ENCODE measurements around the gene RIC3.
A peak's percentile ranks its signal among the peaks of the same experiment; 100 is the strongest.

The RIC3 gene

GRCh38 chr11:8102296-8102915 is 66.4 kb downstream of the RIC3 start:
- DNase-seq: no peak

DNA sequence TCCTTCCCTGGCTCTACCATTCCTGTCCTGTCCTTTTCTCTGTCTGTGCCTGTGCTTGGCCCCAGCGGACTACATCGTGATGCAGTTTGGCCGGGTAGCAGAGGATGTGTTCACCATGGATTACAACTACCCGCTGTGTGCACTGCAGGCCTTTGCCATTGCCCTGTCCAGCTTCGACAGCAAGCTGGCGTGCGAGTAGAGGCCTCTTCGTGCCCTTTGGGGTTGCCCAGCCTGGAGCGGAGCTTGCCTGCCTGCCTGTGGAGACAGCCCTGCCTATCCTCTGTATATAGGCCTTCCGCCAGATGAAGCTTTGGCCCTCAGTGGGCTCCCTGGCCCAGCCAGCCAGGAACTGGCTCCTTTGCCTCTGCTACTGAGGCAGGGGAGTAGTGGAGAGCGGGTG is 67.4 kb downstream of the RIC3 start:
- no peak for DNase-seq

DNA sequence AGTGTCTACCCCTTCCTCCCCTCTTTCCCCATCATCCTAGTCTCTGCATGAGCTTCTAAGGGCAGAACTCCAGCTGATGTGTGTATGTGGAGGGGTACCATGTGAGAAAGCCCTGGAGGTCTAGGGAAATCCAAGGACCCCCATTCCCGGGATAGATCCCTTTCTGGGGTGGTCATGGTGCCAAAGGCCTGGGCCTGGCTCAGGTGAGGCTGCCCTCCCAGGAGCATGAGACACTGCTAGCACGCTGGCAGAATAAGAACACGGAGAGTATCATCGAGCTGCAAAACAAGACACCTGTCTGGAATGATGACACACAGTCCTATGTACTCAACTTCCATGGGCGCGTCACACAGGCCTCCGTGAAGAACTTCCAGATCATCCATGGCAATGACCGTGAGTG is 68.2 kb downstream of the RIC3 start:
- no peak for DNase-seq

- no peak for DNase-seq
Measured at GRCh38 chr11:8100158-8100557, 68.7 kb downstream of the RIC3 start.

DNA sequence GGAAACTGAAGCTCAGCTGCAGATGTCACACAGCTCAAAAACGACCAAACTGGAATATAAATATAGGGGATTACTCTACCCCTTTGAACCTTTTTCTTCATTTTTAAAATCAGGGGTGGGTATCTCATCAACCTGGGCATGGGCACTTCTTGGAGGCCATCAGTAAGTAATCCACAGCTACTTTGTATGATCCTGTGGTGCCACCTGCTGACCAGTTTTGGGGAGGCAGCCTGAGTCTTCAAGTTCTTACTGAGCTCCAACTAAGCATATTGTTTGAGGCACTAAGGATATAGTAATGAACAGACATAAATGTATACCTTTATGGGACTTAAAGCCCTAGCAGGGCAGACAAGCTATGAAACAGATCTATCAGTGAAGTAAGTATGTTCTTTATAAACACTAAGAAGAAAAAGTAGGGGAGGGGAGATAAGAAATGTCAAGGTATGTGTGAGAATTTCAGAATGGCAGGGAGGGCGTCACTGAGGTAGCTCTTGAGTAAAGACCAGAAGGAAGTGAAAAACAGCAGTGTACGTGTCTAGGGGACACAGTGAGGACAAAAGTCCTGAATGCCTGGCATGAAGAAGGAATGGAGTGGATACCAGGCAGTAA is 69.4 kb downstream of the RIC3 start:
- peak; percentile 72 for DNase-seq

DNA sequence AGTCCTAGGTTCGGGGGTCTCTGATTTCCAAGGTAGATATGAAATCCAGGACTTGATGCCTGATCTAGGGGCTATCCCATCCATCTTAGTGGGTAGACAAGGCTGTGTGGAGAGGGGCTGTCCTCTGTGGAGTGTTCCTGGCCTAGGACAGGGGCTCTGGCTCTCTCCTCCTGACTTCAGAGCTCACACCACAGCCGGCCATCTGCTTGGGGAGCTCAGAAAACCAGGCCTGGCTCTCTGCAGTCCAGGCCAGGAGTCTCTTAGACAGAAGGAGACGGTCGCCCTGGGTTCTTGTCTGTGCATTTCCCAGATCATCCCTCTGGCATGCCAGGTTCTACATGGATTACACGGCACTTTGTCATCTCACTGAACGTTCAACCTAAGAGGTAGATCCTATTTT is 69.9 kb downstream of the RIC3 start:
- DNase-seq: no peak

DNA sequence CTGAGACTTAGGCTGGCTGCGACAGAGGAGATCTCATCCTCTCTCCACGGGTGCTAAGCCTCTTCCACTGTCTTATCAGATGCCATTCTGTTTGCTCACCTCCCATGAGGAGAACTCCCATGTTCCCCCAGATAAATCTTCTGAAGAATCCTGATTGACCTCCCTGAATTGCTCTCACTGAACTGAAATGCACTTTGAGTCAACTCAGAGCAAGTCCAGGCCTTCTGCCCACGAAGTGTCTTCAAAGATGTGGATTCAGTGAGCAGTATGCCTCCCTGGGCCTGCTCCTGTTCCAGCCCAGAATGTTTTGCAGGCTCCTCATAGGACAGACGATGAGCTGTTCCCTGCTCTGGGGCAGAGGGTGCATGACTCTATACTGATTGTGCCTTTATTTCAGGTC is 70.5 kb downstream of the RIC3 start:
- DNase-seq: no peak

- no peak for DNase-seq
Measured at GRCh38 chr11:8097926-8098325, 70.9 kb downstream of the RIC3 start.

DNA sequence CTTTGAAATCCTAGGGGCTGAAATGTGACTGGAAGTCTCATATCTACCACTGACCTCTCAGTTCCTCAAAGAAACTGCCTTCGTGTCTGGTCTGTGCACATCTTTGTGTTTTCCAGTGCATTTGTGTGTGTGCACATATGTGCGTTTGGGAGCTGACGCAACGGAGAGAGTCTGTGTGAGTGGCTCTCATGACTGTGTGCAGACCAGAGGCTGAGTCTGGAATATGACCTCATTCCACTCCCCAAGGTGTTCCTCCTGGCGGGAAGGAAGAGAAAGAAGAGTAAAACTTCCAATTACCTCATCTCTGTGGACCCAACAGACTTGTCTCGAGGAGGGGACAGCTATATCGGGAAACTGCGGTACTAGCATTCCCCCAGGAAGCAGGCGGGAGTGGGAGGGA is 71.4 kb downstream of the RIC3 start:
- no peak for DNase-seq

- DNase-seq: no peak
Measured at GRCh38 chr11:8097062-8097461, 71.8 kb downstream of the RIC3 start.

DNA sequence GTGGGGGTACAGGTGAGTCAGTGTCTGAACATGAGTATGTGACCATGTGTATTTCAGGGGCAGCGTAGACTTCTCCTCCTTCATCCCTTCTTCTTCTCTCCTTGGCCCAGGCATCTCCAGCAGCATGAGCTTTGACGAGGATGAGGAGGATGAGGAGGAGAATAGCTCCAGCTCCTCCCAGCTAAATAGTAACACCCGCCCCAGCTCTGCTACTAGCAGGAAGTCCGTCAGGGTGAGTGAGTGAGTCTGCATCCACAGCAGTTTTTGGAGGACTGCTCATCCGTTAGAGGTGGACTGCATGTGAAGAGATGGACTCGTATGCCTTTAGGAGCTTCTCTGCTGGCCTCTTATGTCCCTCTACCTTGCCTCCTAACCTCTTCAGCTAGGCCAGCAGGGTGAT is 72.2 kb downstream of the RIC3 start:
- no peak for DNase-seq

DNA sequence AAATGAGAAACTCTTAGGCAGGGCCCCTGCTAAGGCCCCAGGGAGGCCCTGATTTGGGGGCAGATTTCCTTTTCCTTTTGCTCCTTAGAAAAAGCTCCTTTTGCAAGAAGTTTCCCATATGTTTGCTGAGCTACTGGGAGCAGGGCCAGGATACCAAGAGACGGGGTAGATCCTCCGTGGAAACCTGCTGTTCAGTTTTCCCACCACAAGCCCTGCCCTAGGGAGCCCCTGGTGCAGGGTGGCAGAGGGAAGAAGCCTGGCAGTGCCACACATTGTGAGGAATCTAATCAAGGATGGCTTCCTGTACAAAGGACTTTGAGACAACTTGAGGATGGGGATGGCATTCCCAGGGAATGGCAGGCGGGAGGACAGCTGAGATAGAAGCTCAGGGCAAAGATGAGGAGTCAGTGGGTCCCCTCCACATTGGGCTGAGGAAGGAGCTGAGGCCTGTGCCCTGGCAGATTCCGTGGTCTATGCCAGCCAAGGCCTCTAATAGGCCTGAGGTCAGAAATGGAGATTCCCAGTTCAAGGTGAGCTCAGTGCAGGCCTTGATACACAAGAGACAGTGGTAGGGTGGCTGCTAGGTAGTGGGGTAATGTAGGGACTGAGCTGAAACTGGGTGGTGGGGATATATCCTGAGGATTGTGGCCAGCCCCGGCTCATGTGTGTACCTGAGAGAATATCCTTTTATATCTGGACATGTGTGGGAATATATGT is 72.9 kb downstream of the RIC3 start:
- DNase-seq: no peak

DNA sequence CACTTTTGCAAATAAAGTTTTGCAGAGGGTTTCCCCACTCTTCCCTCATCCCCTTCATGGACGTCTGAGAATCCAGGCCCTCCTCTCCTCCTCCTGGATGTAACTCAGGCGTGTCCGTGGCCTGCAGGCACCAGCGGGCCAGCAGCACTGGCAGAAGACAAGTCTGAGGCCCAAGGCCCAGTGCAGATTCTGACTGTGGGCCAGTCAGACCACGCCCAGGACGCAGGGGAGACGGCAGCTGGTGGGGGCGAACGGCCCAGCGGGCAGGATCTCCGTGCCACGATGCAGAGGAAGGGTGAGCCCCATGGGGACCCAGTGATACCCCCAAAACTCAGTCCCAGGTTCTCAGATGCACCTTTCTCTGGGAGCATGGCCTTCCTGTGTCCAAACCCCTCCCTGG is 73.5 kb downstream of the RIC3 start:
- DNase-seq: no peak

DNA sequence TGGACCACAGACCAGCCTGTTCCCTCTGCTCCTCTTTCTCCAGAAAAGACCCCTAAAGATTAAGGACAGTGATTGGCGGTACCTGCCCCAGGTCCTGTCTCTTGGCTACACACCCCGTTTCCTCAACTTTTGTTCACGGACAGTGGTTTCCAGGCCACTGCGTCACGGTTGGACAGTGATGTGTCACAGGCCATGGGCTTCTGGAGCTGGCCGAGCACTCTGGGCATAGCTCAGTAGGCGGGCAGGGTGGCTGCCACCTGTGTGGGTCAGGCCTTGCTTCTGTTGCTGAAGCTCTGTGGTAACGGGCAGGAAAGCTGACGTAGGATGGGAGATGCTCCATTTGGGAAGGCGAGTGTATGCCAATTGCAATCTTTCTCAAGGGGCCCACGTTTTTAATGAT is 74.2 kb downstream of the RIC3 start:
- no peak for DNase-seq

DNA sequence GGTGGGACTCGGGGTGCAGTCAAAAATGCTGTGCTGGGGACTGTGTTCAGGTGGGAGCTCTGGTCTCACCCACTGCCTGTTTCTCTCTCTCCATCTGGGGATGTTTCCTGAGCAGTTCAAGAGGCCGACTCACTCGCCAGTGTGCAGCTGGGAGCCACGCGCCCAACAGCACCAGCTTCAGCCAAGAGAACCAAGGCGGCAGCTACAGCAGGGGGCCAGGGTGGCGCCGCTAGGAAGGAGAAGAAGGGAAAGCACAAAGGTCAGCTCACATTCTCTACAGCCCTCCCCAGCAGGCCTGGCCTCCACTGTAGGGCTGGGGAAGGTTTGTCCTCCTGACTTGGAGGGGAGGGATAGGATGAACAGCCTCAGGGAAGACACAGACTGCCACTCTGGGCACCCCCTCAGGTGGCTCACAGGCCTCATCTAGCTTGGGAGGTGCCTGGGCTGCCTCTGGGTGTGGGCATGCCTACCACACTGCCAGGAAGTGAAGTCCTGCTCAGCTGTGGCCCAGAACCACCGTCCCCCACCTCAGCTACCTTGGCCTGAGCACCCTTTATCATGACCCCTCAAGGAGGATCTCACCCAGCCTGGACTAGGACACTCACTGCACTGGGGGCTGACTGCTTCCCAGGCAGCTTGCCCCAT is 74.8 kb downstream of the RIC3 start:
- DNase-seq: no peak

GRCh38 chr11:8092587-8093424 is 76.0 kb downstream of the RIC3 start:
- DNase-seq: peak; percentile 40

GRCh38 chr11:8091721-8092120 is 77.1 kb downstream of the RIC3 start:
- DNase-seq: no peak

DNA sequence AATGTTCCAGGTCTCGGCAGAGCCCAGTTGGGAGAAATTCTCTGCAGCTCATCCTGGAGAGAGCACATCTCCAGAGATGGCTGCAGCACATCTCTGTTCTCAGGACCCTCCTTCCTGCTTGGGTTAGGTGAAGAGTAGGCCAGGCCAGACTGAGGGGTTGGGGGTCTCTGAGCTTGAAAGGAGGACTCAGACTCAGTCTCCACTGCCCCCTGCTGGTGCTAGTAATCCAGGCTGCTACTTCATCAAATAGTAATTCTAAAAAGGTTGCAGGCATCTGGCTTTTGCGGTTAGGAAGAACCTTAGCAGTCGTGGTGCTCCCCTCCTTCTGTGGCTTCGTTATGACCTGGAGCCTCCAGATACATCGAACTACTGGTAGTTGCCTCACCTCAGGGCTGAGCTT is 78.1 kb downstream of the RIC3 start:
- peak; percentile 23 for DNase-seq

GRCh38 chr11:8089791-8090510 is 78.9 kb downstream of the RIC3 start:
- DNase-seq: no peak

GRCh38 chr11:8087756-8088155 is 81.1 kb downstream of the RIC3 start:
- no peak for DNase-seq

DNA sequence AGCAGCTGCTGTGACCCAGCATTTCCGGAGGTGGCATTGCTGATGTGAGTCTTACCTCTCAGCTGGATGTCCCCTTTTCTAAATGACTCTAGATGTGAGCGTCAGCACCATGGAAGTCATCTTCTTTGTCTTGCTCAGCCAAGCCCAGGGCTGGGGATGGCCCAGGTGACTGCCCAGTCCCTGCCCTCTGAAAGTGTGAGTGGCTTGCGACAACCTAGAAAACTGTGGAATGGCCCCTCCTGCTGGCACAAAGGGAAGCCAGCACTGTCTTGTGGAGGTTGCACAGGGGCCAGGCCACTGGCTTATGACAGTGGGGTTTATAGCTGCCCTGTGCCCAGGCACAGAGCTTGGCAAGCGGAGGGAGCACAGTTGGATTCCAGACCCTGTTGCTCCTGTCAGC is 81.6 kb downstream of the RIC3 start:
- no peak for DNase-seq

GRCh38 chr11:8086571-8086970 is 82.3 kb downstream of the RIC3 start:
- no peak for DNase-seq
